Activated T-cell treated with anti-CD3 and anti-CD28 coated beads, Interleukin-2, amount 50 U/mL, for 4 hours (primary cell): ENCODE results near the gene VPS13A. TPM values are rescaled to one million over a fixed set of nuclear protein-coding genes. Genes with fewer than 3 reads are reported as not detected.
A peak's percentile ranks its signal among the peaks of the same experiment; 100 is the strongest.

Source experiments
- ATAC-seq, 2 donors: fragments of 200-7000 bp; cut with Tn5 transposase; one replicate each; pipeline ENCODE4 v1.10.0; 2021
- DNase-seq: peaks from one replicate; pipeline ENCODE4 v3.0.0-alpha.2; 2020
- H3K27me3 Mint-ChIP-seq: one replicate; pipeline ENCODE4 v1.8.0; 2021; ENCODE audit warnings: low read depth, mixed read lengths
- H3K36me3 Mint-ChIP-seq: one replicate; pipeline ENCODE4 v1.8.0; 2022; ENCODE audit warnings: mixed read lengths; ENCODE audit not compliant: insufficient read depth
- H3K4me1 Mint-ChIP-seq: one replicate; pipeline ENCODE4 v1.8.0; 2021; ENCODE audit warnings: low read depth, mixed read lengths
- H3K4me3 Mint-ChIP-seq: one replicate; pipeline ENCODE4 v1.8.0; 2021; ENCODE audit warnings: mild to moderate bottlenecking, moderate library complexity, mixed read lengths
- H3K9me3 Mint-ChIP-seq: one replicate; pipeline ENCODE4 v1.8.0; 2021; ENCODE audit warnings: mixed read lengths
- total RNA-seq, 3 donors: library from RNA; stranded (reverse); gene quantifications; one replicate each; pipeline ENCODE4 v1.2.1, GENCODE V29; 2021

Gene VPS13A
- total RNA-seq, 3 donors from 2014 or later: 19.7 to 22.6 (median 20.8) TPM

DNA sequence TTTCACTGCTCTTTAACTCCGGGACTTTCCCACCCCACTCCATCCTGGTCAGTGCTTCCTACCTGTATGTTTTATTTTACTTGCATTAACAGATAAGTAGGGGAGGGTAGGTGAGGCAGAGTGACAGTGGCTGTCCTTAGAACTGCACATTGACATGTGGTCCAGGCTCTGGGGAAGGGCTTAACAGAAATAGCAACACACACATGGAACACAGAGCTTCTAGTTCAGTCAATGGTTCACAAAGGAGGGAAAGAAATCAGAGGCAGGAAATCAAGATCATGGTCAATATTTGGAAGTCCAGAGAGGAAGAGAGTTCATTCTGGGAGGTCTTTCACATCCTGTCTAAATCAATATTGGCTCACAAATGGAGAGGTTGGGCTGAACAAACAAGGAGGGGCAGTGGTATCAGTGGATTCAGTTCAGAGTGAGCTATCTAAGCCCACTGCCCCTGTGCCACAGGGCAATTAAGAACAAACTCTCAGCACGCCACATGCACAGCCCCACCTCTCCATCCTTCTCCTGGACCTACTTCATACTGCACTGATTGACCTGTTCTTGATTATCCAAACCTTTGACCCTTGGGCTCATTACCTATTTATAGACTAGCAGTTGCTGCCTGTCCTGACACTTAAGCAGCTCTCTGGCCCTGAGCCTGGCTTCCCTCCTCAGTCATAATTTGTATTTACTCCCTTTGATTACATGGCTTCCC, 6.2 kb upstream of the VPS13A start:
- Mint-ChIP-seq H3K4me1 (peaks cover 4% of the 10 kb centered on the region), H3K9me3 (no peaks in the 10 kb centered on the region), H3K27me3 (no peaks in the 10 kb centered on the region), H3K4me3 (no peak overlapping the region), H3K36me3 (no peaks in the 10 kb centered on the region)
- ATAC-seq: no peak
- DNase-seq: no peak

DNA sequence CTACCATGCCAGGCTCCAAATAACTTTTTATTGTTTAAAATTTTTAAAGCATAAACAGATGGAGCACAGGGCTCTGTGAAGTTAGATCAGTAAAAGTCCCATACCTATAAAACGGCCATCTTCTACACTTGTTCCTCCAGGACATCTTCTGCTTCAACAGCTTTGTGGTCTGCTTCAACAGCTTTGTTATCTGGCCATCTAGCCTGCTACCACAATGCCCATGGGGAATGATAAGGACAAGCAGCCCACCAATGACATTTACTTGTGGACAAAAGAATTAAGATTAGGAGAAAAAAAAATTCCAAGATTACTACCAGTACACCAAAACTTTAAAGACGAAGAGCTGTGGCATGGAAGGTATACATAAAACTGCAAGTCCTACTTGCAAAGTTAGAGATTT, 2.2 kb upstream of the VPS13A start:
- no peaks in the 10 kb centered on the region for H3K36me3 Mint-ChIP-seq
- no peaks in the 10 kb centered on the region for H3K9me3 Mint-ChIP-seq
- DNase-seq (no peak), ATAC-seq (no peak)
- H3K4me1 Mint-ChIP-seq: peaks cover 23% of the 10 kb centered on the region
- H3K4me3 Mint-ChIP-seq: no peak overlapping the region
- no peaks in the 10 kb centered on the region for H3K27me3 Mint-ChIP-seq

DNA sequence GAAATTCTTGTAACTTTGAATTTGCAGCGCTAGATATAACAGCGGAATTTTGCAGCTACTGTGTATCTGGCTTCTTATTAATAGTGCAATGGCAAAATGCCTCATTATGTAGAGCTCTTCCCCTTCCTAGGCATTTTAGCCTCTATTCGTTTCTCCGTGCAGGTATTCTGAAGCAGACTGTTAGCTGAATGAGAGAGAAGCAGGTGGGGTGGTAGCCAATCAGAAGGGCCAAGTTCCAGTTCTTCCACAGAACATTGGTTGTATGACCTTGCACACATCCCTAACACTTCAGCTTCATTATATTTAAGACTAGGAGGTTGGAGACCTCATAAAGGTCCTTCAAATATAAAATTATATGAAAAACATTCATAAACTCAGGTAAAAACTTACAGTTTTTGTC, 1.2 kb upstream of the VPS13A start:
- H3K4me3 Mint-ChIP-seq: peak overlapping the region; percentile 26
- no peaks in the 10 kb centered on the region for H3K9me3 Mint-ChIP-seq
- H3K4me1 Mint-ChIP-seq: peaks cover 29% of the 10 kb centered on the region
- DNase-seq: no peak
- no peak for ATAC-seq
- H3K27me3 Mint-ChIP-seq: no peaks in the 10 kb centered on the region
- H3K36me3 Mint-ChIP-seq: no peaks in the 10 kb centered on the region

DNA sequence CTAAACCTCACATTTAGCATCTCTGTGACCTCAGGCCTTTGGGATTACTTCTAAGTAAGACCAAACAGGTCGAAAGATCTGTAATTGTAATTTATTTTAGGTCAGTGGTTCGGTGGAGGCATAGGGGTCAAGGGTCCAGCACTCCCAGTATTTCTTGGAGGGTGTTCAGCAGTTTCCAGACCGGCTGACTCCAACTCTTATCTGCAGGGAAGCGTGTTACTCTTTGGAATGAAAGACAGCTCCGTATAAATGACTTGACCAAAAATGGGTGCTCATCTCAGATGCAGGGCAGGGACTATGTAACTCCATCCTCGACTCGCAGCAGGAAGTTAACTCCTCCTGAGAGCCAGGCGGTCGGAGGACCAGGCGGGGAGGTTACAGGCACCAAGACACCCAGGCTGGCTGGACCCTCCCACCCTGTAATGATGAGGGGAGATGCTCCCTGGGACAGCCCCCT, 620 bp upstream of the VPS13A start:
- H3K9me3 Mint-ChIP-seq: no peaks in the 10 kb centered on the region
- H3K36me3 Mint-ChIP-seq: no peaks in the 10 kb centered on the region
- DNase-seq (no peak), ATAC-seq (no peak)
- peaks cover 29% of the 10 kb centered on the region for H3K4me1 Mint-ChIP-seq
- H3K27me3 Mint-ChIP-seq: no peaks in the 10 kb centered on the region
- H3K4me3 Mint-ChIP-seq: peak overlapping the region; percentile 97

DNA sequence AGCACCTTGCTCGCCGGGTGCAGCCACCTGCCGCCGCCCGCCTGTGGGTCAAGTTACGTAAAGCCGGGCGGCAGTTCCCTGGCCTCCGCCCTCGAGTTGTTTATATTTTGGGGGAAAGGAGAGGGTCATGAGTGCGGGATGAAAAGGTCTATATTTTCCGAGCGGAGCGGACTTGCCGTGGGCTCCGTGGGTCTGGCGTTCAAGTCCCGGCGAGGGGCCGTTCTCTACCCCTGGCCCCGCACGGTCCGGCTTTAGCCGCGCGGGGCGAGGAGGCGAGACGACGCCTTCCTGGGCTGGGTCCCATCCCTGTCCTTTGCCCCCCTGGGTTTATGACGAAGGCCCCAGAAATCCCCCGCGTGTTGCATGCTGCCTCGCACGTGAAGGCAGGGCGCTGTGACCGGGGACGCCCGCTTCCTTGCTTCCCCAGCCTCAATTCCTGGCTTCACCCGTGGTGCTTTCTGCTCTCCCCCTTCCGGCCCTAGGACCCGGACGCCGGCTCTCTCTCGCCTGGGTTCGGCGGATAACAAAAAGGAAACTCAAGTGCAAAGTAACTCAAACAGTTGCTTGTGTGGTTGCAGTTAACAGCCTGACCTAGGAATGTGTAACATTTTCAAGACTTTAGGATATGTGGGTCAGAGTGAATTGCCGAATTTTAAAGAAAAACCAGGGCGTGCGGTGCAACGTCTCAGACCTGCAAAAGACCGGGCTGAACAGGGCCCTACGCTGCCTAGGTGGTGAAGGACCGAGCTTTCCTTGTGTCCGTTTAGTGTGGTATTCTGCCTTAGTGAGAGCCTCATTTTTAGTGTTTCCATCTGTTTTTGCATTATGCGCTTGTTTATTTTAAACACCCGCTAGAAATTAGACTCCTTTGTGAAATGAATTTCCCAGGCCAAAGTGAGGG, 810 bp downstream of the VPS13A start:
- DNase-seq (peak; percentile 45), ATAC-seq (peak; percentile 4 to 13)
- H3K27me3 Mint-ChIP-seq: no peaks in the 10 kb centered on the region
- H3K36me3 Mint-ChIP-seq: no peaks in the 10 kb centered on the region
- peaks cover 30% of the 10 kb centered on the region for H3K4me1 Mint-ChIP-seq
- peak overlapping the region; percentile 97 for H3K4me3 Mint-ChIP-seq
- H3K9me3 Mint-ChIP-seq: no peaks in the 10 kb centered on the region

DNA sequence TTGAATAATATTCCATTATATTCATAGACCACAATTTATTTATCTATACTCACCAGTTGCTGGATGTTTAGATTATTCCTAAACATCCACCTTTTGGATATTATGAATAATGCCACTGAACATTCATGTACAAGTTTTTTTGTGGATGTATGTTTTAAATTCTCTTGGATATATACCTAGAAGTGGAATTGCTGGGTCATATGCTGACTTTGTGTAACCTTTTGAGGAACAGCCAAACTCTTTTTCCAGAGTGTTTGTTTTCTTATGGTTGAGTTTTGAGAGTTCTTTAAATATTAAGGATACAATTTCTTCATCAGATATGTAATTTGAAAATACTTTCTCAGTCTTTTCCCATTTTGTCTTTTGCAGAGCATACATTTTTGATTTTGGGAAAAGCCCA, 2.7 kb downstream of the VPS13A start:
- peaks cover 2% of the 10 kb centered on the region for H3K36me3 Mint-ChIP-seq
- no peak for DNase-seq
- H3K27me3 Mint-ChIP-seq: no peaks in the 10 kb centered on the region
- peaks cover 34% of the 10 kb centered on the region for H3K4me1 Mint-ChIP-seq
- peak overlapping the region; percentile 71 for H3K4me3 Mint-ChIP-seq
- no peaks in the 10 kb centered on the region for H3K9me3 Mint-ChIP-seq
- no peak for ATAC-seq

DNA sequence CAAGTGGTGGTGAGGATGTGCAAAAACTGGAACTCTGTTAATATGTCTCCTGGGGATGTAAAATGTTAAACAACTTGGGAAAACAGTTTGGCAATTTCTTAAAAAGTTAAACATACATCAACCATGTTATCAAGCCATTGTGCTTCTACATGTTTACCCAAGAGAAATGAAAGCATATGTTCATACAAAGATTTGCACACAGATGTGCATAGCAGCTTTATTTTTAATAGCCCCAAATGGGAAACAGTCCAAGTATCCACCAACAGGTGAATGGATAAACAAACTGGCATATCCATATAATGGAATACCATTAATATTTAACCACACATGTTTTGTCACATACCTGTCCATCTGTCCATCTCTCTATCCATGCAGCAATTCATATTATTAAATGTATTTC, 6.2 kb downstream of the VPS13A start:
- Mint-ChIP-seq H3K4me3 (no peak overlapping the region), H3K4me1 (peaks cover 27% of the 10 kb centered on the region), H3K36me3 (peaks cover 4% of the 10 kb centered on the region), H3K9me3 (no peaks in the 10 kb centered on the region), H3K27me3 (no peaks in the 10 kb centered on the region)
- no peak for ATAC-seq
- no peak for DNase-seq

DNA sequence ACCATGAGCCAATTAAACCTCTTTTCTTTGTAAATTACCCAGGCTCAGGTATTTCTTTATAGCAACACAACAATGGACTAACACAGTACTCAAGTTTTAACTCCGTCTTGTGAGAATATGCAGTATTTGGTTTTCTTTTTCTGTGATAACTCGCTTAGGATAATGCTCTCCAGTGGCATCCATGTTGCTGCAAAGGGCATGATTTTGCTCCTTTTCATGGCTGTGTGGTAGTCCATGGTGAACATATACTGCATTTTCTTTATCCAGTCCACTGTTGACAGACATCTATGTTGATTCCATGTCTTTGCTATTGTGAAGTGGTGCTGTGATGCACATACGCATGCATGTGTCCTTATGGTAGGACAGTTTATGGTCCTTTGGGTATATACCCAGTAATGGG, 10.9 kb downstream of the VPS13A start:
- H3K36me3 Mint-ChIP-seq: peaks cover 4% of the 10 kb centered on the region
- DNase-seq (no peak), ATAC-seq (no peak)
- peaks cover 40% of the 10 kb centered on the region for H3K4me1 Mint-ChIP-seq
- no peaks in the 10 kb centered on the region for H3K27me3 Mint-ChIP-seq
- H3K9me3 Mint-ChIP-seq: no peaks in the 10 kb centered on the region
- H3K4me3 Mint-ChIP-seq: no peak overlapping the region

DNA sequence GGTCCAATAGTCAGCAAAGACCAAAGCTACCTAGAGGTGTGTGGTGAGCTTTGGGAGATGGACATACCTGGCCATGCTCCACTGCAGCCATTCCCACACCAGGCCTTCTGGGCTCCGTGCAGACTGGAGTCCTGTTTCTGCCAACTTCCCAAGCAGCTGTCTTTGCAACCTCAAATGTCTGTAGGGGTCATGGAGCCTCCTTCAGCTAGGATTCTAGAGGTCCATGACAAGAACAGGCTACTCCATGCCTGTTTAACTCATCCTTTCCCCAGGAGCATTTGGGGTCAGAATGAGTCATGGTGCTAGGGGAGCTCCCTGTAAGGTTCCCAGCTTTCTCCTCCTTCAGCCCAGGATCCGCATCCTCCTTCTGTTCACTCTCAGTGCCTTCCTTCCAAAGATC, 17.1 kb downstream of the VPS13A start:
- Mint-ChIP-seq H3K36me3 (no peaks in the 10 kb centered on the region), H3K27me3 (no peaks in the 10 kb centered on the region), H3K4me3 (no peak overlapping the region), H3K4me1 (peaks cover 46% of the 10 kb centered on the region), H3K9me3 (no peaks in the 10 kb centered on the region)
- ATAC-seq (no peak), DNase-seq (no peak)

DNA sequence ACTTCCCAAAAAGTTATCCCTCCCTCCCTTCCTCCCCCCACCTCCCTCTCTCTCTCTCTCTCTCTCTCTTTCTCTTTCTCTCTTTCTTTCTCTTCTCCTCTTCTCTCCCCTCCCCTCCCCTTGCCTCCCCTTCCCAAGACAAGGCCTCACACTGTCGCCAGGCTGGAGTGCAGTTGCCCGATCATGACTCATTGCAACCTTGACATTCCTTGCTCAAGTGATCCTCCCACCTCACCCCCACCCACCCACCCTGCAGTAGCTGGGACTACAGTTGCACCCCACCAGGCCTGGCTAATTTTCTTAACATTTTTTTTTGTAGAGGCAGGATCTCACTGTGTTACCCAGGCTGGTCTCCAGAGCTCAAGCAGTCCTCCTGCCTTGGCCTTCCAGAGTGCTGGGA, 32.8 kb downstream of the VPS13A start:
- ATAC-seq: no peak

DNA sequence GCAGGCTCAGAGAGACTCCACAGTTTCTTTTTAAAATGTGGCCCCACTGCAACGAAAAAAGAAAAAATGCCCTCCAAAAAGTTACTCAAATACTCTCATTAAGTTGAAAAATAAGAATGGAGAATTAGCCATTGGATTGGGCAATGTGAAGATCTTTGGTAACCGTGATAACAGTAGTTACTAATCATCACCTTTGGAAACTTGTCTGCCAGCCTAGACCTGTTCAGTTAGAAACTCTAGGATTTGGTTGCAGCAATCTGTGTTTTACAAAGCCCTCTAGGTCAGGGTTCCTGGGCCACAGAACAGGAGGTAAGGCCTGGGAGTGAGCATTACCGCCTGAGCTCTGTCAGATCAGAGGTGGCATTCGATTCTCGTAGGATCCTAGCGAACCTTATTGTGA, 34.2 kb downstream of the VPS13A start:
- no peak for ATAC-seq
- peaks cover 16% of the 10 kb centered on the region for H3K36me3 Mint-ChIP-seq

More for the DNA sequence above, 32.8 kb downstream of the VPS13A start:
- Mint-ChIP-seq H3K9me3 (no peaks in the 10 kb centered on the region), H3K36me3 (peaks cover 17% of the 10 kb centered on the region), H3K27me3 (no peaks in the 10 kb centered on the region), H3K4me1 (no peaks in the 10 kb centered on the region), H3K4me3 (no peak overlapping the region)
- DNase-seq: no peak

DNA sequence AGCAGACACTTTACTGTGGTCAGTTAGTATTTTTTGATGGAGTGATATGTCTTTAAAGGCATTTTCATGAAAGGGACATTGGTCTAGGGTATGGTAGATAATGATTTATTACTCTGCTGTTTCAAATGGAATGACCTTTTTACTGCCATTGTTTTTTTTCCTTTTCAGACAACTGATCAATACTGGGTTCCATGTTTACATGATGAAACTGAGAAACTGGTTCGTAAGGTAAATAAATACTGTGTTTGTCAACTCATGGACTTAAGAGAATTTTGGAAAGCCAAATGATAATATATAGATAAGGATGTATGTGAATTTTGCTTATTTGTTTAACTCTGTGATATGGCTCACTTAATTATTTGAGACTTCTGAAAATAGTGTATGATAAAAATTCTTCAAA, 35.5 kb downstream of the VPS13A start:
- ATAC-seq (no peak), DNase-seq (no peak)
- Mint-ChIP-seq H3K36me3 (peaks cover 24% of the 10 kb centered on the region), H3K4me3 (no peak overlapping the region), H3K4me1 (no peaks in the 10 kb centered on the region), H3K9me3 (no peaks in the 10 kb centered on the region), H3K27me3 (no peaks in the 10 kb centered on the region)

More for the DNA sequence above, 34.2 kb downstream of the VPS13A start:
- no peak overlapping the region for H3K4me3 Mint-ChIP-seq
- H3K4me1 Mint-ChIP-seq: no peaks in the 10 kb centered on the region
- DNase-seq: no peak
- H3K27me3 Mint-ChIP-seq: no peaks in the 10 kb centered on the region
- no peaks in the 10 kb centered on the region for H3K9me3 Mint-ChIP-seq

DNA sequence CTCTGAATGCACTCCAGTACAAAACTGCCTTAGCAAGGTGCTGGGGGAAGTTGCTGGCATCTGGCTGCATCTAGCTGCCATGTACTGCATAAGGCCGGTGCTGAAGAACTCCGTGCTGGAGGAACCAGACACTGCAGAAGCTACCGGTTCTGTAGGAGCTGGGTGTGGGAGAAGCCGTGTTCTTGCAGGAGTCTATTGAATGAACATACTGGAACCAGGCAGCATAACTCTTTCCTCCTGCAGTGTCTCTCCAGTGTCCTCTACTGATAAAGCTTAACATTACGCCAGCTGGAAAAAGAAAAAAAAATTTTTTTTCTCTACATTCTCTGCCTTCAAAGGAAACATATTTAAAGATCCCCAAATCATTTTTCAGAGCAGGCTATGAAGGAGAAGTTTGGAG, 38.5 kb downstream of the VPS13A start:
- ATAC-seq: no peak
- peaks cover 24% of the 10 kb centered on the region for H3K36me3 Mint-ChIP-seq
- H3K27me3 Mint-ChIP-seq: no peaks in the 10 kb centered on the region
- DNase-seq: no peak
- no peak overlapping the region for H3K4me3 Mint-ChIP-seq
- no peaks in the 10 kb centered on the region for H3K4me1 Mint-ChIP-seq
- no peaks in the 10 kb centered on the region for H3K9me3 Mint-ChIP-seq

DNA sequence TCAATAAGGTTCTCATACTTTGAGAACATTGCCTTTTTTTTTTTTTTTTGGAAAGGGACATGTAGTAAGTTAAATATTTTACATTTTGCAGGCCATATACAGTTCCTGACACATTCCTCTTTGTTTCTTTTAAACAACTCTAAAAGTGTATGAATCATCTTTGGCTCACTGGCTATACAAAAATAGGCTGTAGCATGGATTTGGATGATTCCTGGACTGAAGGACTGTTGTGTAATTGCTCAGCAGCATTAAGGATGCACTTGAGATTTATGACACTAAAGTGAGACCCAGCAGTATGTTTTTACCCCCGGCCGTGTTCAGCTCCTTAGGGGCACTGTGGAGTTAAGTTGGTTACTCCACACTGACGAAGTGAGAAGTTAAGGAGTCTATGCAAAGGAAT, 41.3 kb downstream of the VPS13A start:
- H3K36me3 Mint-ChIP-seq: peaks cover 33% of the 10 kb centered on the region
- H3K27me3 Mint-ChIP-seq: no peaks in the 10 kb centered on the region
- no peaks in the 10 kb centered on the region for H3K9me3 Mint-ChIP-seq
- H3K4me3 Mint-ChIP-seq: no peak overlapping the region
- no peaks in the 10 kb centered on the region for H3K4me1 Mint-ChIP-seq
- no peak for ATAC-seq
- DNase-seq: no peak

DNA sequence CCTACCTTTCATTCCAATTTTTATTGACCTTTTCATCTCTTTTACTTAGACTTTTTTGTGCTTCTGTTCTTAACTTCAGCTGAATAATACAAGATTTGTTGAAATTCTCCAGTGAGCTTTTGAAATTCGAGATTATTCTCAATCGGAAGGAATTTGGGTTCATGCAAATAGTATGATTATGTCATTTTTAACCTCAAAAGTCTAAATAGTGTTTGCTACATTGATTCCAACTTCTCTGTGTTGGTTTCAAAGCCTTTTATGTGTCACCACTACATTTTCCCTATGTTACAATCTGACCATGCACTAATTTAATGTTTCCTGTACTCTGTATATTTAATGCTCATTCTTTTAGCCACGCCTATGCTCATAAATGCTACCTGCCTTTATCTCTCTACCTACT, 44.1 kb downstream of the VPS13A start:
- no peak for ATAC-seq
- H3K9me3 Mint-ChIP-seq: no peaks in the 10 kb centered on the region
- H3K4me3 Mint-ChIP-seq: no peak overlapping the region
- no peak for DNase-seq
- peaks cover 43% of the 10 kb centered on the region for H3K36me3 Mint-ChIP-seq
- no peaks in the 10 kb centered on the region for H3K27me3 Mint-ChIP-seq
- no peaks in the 10 kb centered on the region for H3K4me1 Mint-ChIP-seq
